ENCODE measurements around the gene INPP5A. TPM values are rescaled to one million over a fixed set of nuclear protein-coding genes. Genes with fewer than 3 reads are reported as not detected.

INPP5A gene
- total RNA-seq, 3 donors from 2014 or later = 5.8 to 8.8 (median 6.9) TPM

- no peak for ATAC-seq
- Mint-ChIP-seq H3K9me3 (no peaks in the 10 kb centered on the region), H3K4me1 (ENCODE audit: low read depth) (no peaks in the 10 kb centered on the region), H3K27me3 (ENCODE audit: low read depth) (peaks cover 4% of the 10 kb centered on the region), H3K4me3 (no peak overlapping the region), H3K36me3 (ENCODE audit: insufficient read depth) (no peaks in the 10 kb centered on the region)
- no peak for DNase-seq
These were observed 16.5 kb upstream of the INPP5A start for GRCh38 chr10:132521041-132521465.

GRCh38 chr10:132521466-132522102 is 16.0 kb upstream of the INPP5A start:
- Mint-ChIP-seq H3K4me3 (no peak overlapping the region), H3K36me3 (ENCODE audit: insufficient read depth) (no peaks in the 10 kb centered on the region), H3K4me1 (ENCODE audit: low read depth) (no peaks in the 10 kb centered on the region), H3K27me3 (ENCODE audit: low read depth) (peaks cover 4% of the 10 kb centered on the region), H3K9me3 (no peaks in the 10 kb centered on the region)
- ATAC-seq = no peak
- no peak for DNase-seq

GRCh38 chr10:132522521-132523411 is 14.8 kb upstream of the INPP5A start:
- H3K9me3 Mint-ChIP-seq = no peaks in the 10 kb centered on the region
- no peak overlapping the region for H3K4me3 Mint-ChIP-seq

GRCh38 chr10:132523561-132524442 is 13.8 kb upstream of the INPP5A start:
- no peak overlapping the region for H3K4me3 Mint-ChIP-seq
- H3K36me3 Mint-ChIP-seq (ENCODE audit: insufficient read depth) = no peaks in the 10 kb centered on the region
- H3K4me1 Mint-ChIP-seq (ENCODE audit: low read depth) = no peaks in the 10 kb centered on the region
- DNase-seq (no peak), ATAC-seq (no peak)
- H3K9me3 Mint-ChIP-seq = no peaks in the 10 kb centered on the region
- peaks cover 4% of the 10 kb centered on the region for H3K27me3 Mint-ChIP-seq (ENCODE audit: low read depth)

More at GRCh38 chr10:132522521-132523411, 14.8 kb upstream of the INPP5A start:
- H3K36me3 Mint-ChIP-seq (ENCODE audit: insufficient read depth) = no peaks in the 10 kb centered on the region
- peaks cover 3% of the 10 kb centered on the region for H3K27me3 Mint-ChIP-seq (ENCODE audit: low read depth)
- no peak for DNase-seq
- ATAC-seq = no peak
- no peaks in the 10 kb centered on the region for H3K4me1 Mint-ChIP-seq (ENCODE audit: low read depth)

GRCh38 chr10:132524443-132525285 is 12.9 kb upstream of the INPP5A start:
- no peaks in the 10 kb centered on the region for H3K36me3 Mint-ChIP-seq (ENCODE audit: insufficient read depth)
- DNase-seq (no peak), ATAC-seq (no peak)
- peaks cover 8% of the 10 kb centered on the region for H3K27me3 Mint-ChIP-seq (ENCODE audit: low read depth)
- no peak overlapping the region for H3K4me3 Mint-ChIP-seq
- H3K9me3 Mint-ChIP-seq = no peaks in the 10 kb centered on the region
- H3K4me1 Mint-ChIP-seq (ENCODE audit: low read depth) = no peaks in the 10 kb centered on the region

- Mint-ChIP-seq H3K36me3 (ENCODE audit: insufficient read depth) (no peaks in the 10 kb centered on the region), H3K27me3 (ENCODE audit: low read depth) (peaks cover 9% of the 10 kb centered on the region), H3K4me1 (ENCODE audit: low read depth) (no peaks in the 10 kb centered on the region), H3K9me3 (peaks cover 10% of the 10 kb centered on the region), H3K4me3 (no peak overlapping the region)
- no peak for DNase-seq
- ATAC-seq = no peak
These were observed 10.9 kb upstream of the INPP5A start for GRCh38 chr10:132526676-132527075.

GRCh38 chr10:132527339-132528063 is 10.1 kb upstream of the INPP5A start:
- DNase-seq = no peak
- H3K4me1 Mint-ChIP-seq (ENCODE audit: low read depth) = no peaks in the 10 kb centered on the region

GRCh38 chr10:132528064-132528691 is 9.4 kb upstream of the INPP5A start:
- peaks cover 7% of the 10 kb centered on the region for H3K27me3 Mint-ChIP-seq (ENCODE audit: low read depth)
- DNase-seq (no peak), ATAC-seq (no peak)
- no peaks in the 10 kb centered on the region for H3K36me3 Mint-ChIP-seq (ENCODE audit: insufficient read depth)
- H3K9me3 Mint-ChIP-seq = peaks cover 12% of the 10 kb centered on the region
- no peak overlapping the region for H3K4me3 Mint-ChIP-seq
- no peaks in the 10 kb centered on the region for H3K4me1 Mint-ChIP-seq (ENCODE audit: low read depth)

More at GRCh38 chr10:132527339-132528063, 10.1 kb upstream of the INPP5A start:
- ATAC-seq = no peak
- Mint-ChIP-seq H3K9me3 (peaks cover 12% of the 10 kb centered on the region), H3K27me3 (ENCODE audit: low read depth) (peaks cover 7% of the 10 kb centered on the region), H3K36me3 (ENCODE audit: insufficient read depth) (no peaks in the 10 kb centered on the region), H3K4me3 (no peak overlapping the region)

GRCh38 chr10:132532179-132532578 is 5.4 kb upstream of the INPP5A start:
- H3K9me3 Mint-ChIP-seq = peaks cover 12% of the 10 kb centered on the region
- DNase-seq (no peak), ATAC-seq (no peak)
- H3K36me3 Mint-ChIP-seq (ENCODE audit: insufficient read depth) = no peaks in the 10 kb centered on the region
- peaks cover 7% of the 10 kb centered on the region for H3K4me1 Mint-ChIP-seq (ENCODE audit: low read depth)
- H3K27me3 Mint-ChIP-seq (ENCODE audit: low read depth) = peaks cover 7% of the 10 kb centered on the region
- no peak overlapping the region for H3K4me3 Mint-ChIP-seq

GRCh38 chr10:132532749-132533560 is 4.6 kb upstream of the INPP5A start:
- H3K36me3 Mint-ChIP-seq (ENCODE audit: insufficient read depth) = no peaks in the 10 kb centered on the region
- H3K9me3 Mint-ChIP-seq = peaks cover 12% of the 10 kb centered on the region
- H3K27me3 Mint-ChIP-seq (ENCODE audit: low read depth) = peaks cover 5% of the 10 kb centered on the region
- ATAC-seq (no peak), DNase-seq (no peak)
- H3K4me1 Mint-ChIP-seq (ENCODE audit: low read depth) = peaks cover 7% of the 10 kb centered on the region
- H3K4me3 Mint-ChIP-seq = no peak overlapping the region

- Mint-ChIP-seq H3K4me3 (no peak overlapping the region), H3K27me3 (ENCODE audit: low read depth) (peaks cover 5% of the 10 kb centered on the region), H3K36me3 (ENCODE audit: insufficient read depth) (no peaks in the 10 kb centered on the region), H3K9me3 (peaks cover 12% of the 10 kb centered on the region), H3K4me1 (ENCODE audit: low read depth) (peaks cover 13% of the 10 kb centered on the region)
- ATAC-seq (no peak), DNase-seq (no peak)
These were observed 3.9 kb upstream of the INPP5A start for GRCh38 chr10:132533571-132534260.
